Measurements from ENCODE around the gene ATOH8.

Gene ATOH8

GRCh38 chr2:85834466-85834865 is 80.7 kb downstream of the ATOH8 start:
- no peak for DNase-seq

Data from CD4-positive, alpha-beta T cell treated with Interleukin-21 for 1 hour (primary cell).